GM10847 (cell line): ENCODE data around the gene PGS1.

Experiments
- POLR2A ChIP-seq: IDR thresholded peaks from 2 replicates; pipeline ENCODE4 v1.6.1; 2011; ENCODE audit not compliant: insufficient read length; ENCODE audit errors: extremely low read depth

Gene PGS1

GRCh38 chr17:78448356-78448993, 70.0 kb downstream of the PGS1 start:
- no peak for TF ChIP-seq POLR2A

GRCh38 chr17:78449983-78450595, 71.6 kb downstream of the PGS1 start:
- no peak for TF ChIP-seq POLR2A

- TF ChIP-seq POLR2A, result no peak
Observed at GRCh38 chr17:78450696-78451345, 72.4 kb downstream of the PGS1 start.

- TF ChIP-seq POLR2A, result no peak
Observed at GRCh38 chr17:78451753-78452152, 73.3 kb downstream of the PGS1 start.

GRCh38 chr17:78454346-78454745, 75.9 kb downstream of the PGS1 start:
- no peak for TF ChIP-seq POLR2A

- no peak for TF ChIP-seq POLR2A
Observed at GRCh38 chr17:78458091-78458490, 79.6 kb downstream of the PGS1 start.

GRCh38 chr17:78458736-78459335, 80.4 kb downstream of the PGS1 start:
- no peak for TF ChIP-seq POLR2A

GRCh38 chr17:78459696-78460095, 81.2 kb downstream of the PGS1 start:
- TF ChIP-seq POLR2A, result no peak

- TF ChIP-seq POLR2A, result no peak
Observed at GRCh38 chr17:78460176-78460675, 81.8 kb downstream of the PGS1 start.

- no peak for TF ChIP-seq POLR2A
Observed at GRCh38 chr17:78460951-78461798, 82.7 kb downstream of the PGS1 start.

GRCh38 chr17:78461799-78462053, 83.3 kb downstream of the PGS1 start:
- TF ChIP-seq POLR2A, result no peak

GRCh38 chr17:78462148-78462547, 83.7 kb downstream of the PGS1 start:
- no peak for TF ChIP-seq POLR2A

- TF ChIP-seq POLR2A, result no peak
Observed at GRCh38 chr17:78466786-78467715, 88.6 kb downstream of the PGS1 start.

GRCh38 chr17:78468366-78468765, 89.9 kb downstream of the PGS1 start:
- TF ChIP-seq POLR2A, result no peak

- TF ChIP-seq POLR2A, result no peak
Observed at GRCh38 chr17:78469443-78469842, 91.0 kb downstream of the PGS1 start.

- no peak for TF ChIP-seq POLR2A
Observed at GRCh38 chr17:78471635-78472034, 93.2 kb downstream of the PGS1 start.
